ENCODE results near the gene CAND1.
A peak's percentile ranks its signal among the peaks of the same experiment; 100 is the strongest.

The CAND1 gene

DNA sequence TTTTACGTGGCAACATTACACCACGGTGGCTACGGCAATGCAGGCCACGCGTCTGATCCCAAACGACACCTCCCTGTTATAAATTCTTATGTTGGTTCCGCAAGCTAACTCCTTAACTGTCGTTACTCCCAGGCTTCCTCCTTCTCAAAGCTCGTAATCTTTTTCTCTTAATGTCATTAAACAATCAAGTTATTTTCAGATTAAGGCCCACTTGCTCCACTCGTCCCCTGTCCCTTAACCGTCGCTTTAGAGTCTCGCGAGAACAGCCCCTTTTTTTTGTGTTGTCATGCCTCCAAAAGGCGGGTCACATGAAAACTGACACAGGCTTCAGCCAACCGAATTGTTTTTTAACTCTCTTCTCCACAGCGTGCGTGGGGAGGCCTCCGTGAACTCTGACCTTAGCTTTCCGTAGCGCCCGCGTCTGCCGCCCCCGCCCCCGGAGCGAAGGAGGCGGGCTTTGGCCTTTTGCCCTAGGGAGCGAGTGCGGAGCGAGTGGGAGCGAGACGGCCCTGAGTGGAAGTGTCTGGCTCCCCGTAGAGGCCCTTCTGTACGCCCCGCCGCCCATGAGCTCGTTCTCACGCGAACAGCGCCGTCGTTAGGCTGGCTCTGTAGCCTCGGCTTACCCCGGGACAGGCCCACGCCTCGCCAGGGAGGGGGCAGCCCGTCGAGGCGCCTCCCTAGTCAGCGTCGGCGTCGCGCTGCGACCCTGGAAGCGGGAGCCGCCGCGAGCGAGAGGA lies at the start of gene CAND1:
TSS of gene CAND1 (plus strand) at position 463 of the 737 bp plus-strand sequence. CDS start 360 bp downstream, outside the sequence.
- peaks cover 42% of the 10 kb centered on the region for H3K4me1 Mint-ChIP-seq

DNA sequence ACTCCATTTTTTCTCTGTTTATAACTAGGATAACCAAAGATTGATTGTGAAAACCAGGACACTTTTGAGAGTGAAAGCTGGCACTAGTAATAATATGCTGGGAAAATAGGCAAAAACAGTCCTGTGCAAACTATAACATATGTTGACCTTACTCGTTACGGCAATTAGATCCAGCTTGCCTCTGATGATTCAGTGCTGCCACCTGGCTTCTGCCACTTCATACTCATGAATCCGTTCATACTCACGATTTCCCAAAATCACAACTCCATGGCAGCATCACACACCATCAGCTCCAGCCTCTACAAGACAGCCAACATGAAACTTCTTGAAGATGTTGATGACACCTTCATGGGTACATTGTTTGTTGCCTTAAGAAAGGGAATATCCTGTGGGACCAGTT lies 49.1 kb upstream of the CAND1 start:
- Mint-ChIP-seq H3K27ac (no peak overlapping the region), H3K27me3 (no peaks in the 10 kb centered on the region), H3K4me3 (no peak overlapping the region), H3K4me1 (no peaks in the 10 kb centered on the region), H3K9me3 (no peaks in the 10 kb centered on the region)
- ATAC-seq (no peak), DNase-seq (no peak)

More for the DNA sequence above, at the start of gene CAND1:
- Mint-ChIP-seq H3K27ac (peak within 1 kb of the TSS; percentile 99 to 100), H3K27me3 (no peaks in the 10 kb centered on the region), H3K4me3 (peak within 1 kb of the TSS; percentile 78 to 88), H3K9me3 (peaks cover 5 to 19% of the 10 kb centered on the region in 2 donors)
- DNase-seq: peak; percentile 97 to 98
- ATAC-seq: peak; percentile 86

DNA sequence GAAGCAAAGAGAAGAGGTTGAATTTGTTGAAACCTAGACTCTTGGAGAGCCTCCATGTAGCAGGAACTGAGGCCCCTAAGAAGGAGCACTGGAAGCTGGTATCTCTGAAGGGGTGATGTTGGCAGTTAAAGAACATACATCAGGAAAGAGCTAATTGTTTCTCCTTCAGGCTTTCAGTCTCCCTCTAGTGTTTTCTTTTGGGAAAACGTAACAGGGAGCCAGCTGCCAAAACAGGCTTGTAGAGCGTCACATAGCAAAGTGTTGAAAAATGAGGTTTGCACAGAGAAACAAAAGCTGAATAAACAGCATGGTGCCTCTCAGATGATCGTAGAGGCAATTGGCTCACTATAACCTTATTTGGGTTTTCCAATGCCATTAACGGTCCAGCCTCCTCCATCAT lies 46.9 kb upstream of the CAND1 start:
- Mint-ChIP-seq H3K27ac (no peak overlapping the region), H3K4me3 (no peak overlapping the region), H3K27me3 (no peaks in the 10 kb centered on the region), H3K9me3 (peaks cover 0 to 3% of the 10 kb centered on the region in 2 donors), H3K4me1 (no peaks in the 10 kb centered on the region)
- no peak for ATAC-seq
- DNase-seq: no peak

DNA sequence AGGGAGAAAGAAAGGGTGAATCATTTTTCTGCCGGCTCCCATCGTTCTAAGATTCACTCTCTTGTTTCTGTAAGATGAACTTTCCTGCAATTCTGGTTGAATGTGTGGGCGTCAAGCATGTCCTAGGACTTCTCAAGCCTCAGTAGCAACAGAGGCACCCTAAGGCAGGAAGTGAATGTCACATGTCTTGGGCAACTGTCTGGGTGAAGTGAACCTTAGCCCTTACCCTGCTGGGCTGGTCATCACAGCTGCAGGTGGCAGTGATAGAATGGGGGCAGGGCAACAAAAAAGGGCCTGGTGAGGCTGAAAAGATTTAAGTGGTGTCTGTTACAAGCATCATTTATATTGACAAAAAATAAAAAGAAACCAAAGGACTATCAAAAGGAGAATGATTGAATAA lies 45.9 kb upstream of the CAND1 start:
- Mint-ChIP-seq H3K27me3 (no peaks in the 10 kb centered on the region), H3K4me1 (no peaks in the 10 kb centered on the region), H3K9me3 (peaks cover 0 to 6% of the 10 kb centered on the region in 2 donors), H3K27ac (no peak overlapping the region), H3K4me3 (no peak overlapping the region)
- ATAC-seq: no peak
- no peak for DNase-seq

DNA sequence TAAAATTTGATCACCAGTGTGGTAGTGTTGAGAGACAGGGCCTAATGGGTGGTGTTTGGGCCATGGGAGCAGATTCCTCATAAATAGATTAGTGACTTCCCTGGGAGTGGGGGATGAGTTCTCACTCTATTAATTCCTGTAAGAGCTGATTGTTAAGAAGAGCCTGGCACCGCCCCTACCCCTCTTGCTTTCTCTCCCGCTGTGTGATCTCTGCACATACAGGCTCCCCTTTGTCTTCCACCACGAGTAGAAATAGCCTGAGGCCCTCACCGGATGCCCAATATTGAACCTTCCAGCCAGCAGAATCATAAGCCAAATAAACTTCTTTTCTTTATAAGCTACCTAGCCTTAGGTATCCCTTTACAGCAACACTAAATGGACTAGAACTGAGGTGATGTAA lies 31.9 kb upstream of the CAND1 start:
- Mint-ChIP-seq H3K27ac (no peak overlapping the region), H3K27me3 (peaks cover 6% of the 10 kb centered on the region), H3K4me1 (no peaks in the 10 kb centered on the region), H3K4me3 (no peak overlapping the region), H3K9me3 (peaks cover 8 to 10% of the 10 kb centered on the region in 2 donors)
- ATAC-seq (no peak), DNase-seq (no peak)

DNA sequence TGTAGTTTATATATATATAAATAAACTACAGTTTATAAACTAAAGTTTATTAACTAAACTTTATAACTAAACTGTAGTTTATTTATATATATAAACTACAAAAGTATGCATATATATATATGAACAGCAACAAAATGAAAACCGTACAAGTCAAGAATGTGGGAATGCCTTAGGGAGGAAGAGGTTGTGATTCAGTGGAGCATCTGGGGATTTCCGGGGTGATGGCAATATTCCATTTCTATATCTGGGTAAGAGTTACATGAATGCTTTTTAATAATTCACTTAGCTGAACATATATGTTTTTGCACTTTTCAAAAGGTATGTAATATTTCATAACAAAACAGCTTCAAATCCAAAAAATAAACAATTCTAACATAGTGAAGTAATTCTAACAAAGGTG lies 30.1 kb upstream of the CAND1 start:
- no peak overlapping the region for H3K4me3 Mint-ChIP-seq
- peaks cover 6% of the 10 kb centered on the region for H3K27me3 Mint-ChIP-seq
- DNase-seq: no peak
- H3K4me1 Mint-ChIP-seq: no peaks in the 10 kb centered on the region
- peaks cover 8 to 10% of the 10 kb centered on the region in 2 donors for H3K9me3 Mint-ChIP-seq
- no peak for ATAC-seq
- H3K27ac Mint-ChIP-seq: no peak overlapping the region

DNA sequence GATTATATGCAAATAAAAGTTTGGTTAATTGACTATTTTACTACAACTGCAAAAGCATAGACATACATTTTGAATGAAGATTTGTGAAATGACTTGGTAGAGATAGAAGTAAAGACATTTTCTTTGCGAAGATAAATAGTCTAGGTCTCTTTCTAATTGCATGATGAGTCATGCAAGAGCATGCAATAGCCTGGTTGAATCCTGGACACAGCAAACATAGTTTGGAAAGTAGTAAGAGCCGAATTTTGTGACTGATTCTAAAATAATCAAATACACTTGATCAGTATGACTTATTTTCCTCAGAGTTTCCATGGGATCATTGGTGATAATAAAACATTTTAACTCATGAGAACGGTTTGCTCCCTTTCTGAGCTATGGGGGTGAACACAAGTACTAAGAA lies 27.7 kb upstream of the CAND1 start:
- ATAC-seq (no peak), DNase-seq (no peak)
- Mint-ChIP-seq H3K9me3 (no peaks in the 10 kb centered on the region), H3K27ac (no peak overlapping the region), H3K4me3 (no peak overlapping the region), H3K4me1 (no peaks in the 10 kb centered on the region), H3K27me3 (no peaks in the 10 kb centered on the region)

DNA sequence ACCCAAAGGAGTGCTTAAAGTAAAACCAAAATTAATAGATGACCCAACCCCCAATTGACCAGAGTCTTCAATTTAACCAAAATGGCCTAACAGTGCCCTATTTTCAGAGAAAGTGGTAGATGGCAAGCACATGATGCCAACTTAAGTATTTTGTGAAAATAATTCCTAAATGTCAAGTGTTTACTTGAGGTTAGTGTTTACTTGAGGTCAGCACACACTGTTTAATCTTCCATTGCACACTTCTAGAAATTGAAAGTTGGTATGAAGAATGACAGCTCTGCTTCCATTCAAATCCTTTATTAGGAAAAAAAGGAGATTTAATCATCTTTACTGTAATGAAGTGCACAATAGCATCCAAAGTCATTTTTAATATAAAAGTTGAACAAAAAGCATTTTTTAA lies 25.9 kb upstream of the CAND1 start:
- ATAC-seq (no peak), DNase-seq (no peak)
- H3K27ac Mint-ChIP-seq: no peak overlapping the region
- H3K9me3 Mint-ChIP-seq: no peaks in the 10 kb centered on the region
- no peaks in the 10 kb centered on the region for H3K27me3 Mint-ChIP-seq
- H3K4me3 Mint-ChIP-seq: no peak overlapping the region
- H3K4me1 Mint-ChIP-seq: no peaks in the 10 kb centered on the region

DNA sequence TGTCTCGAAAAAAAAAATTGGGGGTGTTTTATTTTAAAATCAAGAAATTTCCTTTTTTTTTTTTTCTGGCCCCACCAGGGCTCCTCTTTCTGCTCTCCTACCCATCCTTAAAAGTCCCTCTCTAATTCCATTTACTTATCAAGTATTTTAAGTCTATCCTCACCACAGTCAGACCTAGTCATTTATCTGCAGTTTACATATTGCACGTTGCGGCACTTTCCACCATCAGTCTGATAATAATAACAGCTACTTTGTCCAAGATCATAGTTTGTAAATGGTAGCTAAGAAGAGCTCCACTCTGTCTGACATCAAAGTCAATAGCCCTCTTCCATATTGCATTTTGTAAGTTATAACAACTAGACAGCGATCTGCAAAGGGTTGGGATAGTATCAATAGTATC lies 23.6 kb upstream of the CAND1 start:
- DNase-seq: no peak
- no peak for ATAC-seq
- no peaks in the 10 kb centered on the region for H3K27me3 Mint-ChIP-seq
- no peak overlapping the region for H3K27ac Mint-ChIP-seq
- no peaks in the 10 kb centered on the region for H3K4me1 Mint-ChIP-seq
- H3K4me3 Mint-ChIP-seq: no peak overlapping the region
- no peaks in the 10 kb centered on the region for H3K9me3 Mint-ChIP-seq

DNA sequence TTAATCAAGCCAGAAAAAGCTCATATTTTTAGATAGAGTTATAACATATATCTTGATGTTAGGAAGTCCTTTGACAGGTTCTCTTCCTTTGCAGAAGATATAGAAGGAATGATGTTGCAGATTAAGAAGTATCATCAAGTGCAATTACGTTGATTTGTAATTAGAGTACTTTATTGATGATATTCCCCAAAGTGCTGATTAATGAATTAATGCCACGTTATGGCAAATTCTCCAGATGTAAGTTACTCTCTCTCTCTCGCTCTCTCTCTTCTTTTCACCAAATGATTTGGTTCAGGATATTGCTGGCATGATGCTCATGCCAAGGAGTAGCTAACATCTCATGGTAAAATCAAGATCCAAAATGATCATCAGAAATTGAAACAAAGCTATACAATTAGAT lies 18.1 kb upstream of the CAND1 start:
- H3K9me3 Mint-ChIP-seq: no peaks in the 10 kb centered on the region
- peaks cover 7% of the 10 kb centered on the region for H3K27me3 Mint-ChIP-seq

DNA sequence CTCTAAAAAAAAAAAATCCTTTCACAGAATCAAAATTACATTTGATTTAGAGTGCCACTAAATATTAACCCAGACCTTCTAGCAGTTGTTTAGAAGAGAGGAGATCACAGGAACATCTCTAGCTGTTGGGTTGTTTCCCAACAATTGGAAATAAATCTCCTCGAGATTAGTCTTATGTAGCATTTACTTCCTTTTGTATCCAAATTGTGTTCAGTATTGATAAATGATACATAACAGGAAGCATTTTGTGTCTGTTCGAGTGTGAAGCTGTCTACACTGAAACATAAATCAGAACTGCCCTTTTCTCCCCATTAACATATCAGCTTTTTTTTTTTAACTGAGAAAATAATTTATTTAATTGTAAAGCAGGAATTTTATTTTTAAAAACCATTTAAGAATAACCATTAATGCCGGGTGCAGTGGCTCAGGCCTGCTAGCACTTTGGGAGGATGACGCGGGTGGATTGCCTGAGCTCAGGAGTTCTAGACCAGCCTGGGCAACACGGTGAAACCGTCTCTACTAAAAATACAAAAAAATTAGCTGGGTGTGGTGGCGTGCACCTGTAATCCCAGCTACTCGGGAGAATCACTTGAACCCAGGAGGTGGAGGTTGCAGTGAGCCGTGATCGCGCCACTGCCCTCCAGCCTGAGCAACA lies 14.7 kb upstream of the CAND1 start:
- DNase-seq (no peak), ATAC-seq (no peak)
- peaks cover 7% of the 10 kb centered on the region for H3K27me3 Mint-ChIP-seq
- H3K4me3 Mint-ChIP-seq: no peak overlapping the region
- no peak overlapping the region for H3K27ac Mint-ChIP-seq
- H3K4me1 Mint-ChIP-seq: no peaks in the 10 kb centered on the region
- H3K9me3 Mint-ChIP-seq: no peaks in the 10 kb centered on the region

More for the DNA sequence above, 18.1 kb upstream of the CAND1 start:
- Mint-ChIP-seq H3K4me1 (no peaks in the 10 kb centered on the region), H3K27ac (no peak overlapping the region), H3K4me3 (no peak overlapping the region)
- ATAC-seq (no peak), DNase-seq (no peak)

DNA sequence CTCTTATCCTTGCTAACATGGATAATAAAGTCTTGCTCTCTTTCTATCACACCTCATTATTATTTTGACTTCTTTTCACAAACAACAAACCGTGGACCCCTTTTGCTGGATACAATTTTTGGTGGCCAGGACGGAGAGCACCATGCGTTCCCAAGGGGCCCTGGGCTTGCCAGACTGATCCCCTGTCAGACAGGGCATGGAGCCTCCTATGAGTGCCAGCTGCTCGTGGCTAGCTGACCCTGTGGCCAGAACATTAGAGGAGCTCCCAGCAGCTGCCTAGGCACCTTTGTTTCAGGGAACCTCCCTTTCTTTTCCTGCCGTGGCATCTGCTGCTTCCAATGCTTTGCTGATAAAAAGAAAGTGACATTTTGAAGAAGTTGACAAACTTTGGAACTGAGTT lies 12.5 kb upstream of the CAND1 start:
- Mint-ChIP-seq H3K27me3 (no peaks in the 10 kb centered on the region), H3K4me1 (no peaks in the 10 kb centered on the region), H3K27ac (no peak overlapping the region), H3K4me3 (no peak overlapping the region), H3K9me3 (no peaks in the 10 kb centered on the region)
- DNase-seq (no peak), ATAC-seq (no peak)

DNA sequence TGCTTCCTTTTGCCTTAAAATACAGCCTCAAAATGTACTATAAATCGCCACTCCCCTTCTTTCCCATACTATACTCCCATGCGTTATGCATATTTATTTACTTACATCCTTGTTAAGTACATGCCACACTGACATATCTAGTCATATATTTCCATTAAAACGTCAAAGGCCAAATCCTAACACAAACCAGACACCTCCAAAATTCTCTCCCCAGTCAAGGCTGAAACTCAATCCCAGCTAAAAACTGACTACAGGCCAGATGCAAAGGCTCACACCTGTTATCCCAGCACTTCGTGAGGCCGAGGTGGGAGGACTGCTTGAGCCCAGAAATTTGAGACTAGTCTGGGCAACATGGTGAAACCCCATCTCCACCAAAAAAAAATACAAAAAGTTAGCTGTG lies 5.7 kb upstream of the CAND1 start:
- peaks cover 11% of the 10 kb centered on the region for H3K4me1 Mint-ChIP-seq
- peaks cover 5 to 19% of the 10 kb centered on the region in 2 donors for H3K9me3 Mint-ChIP-seq
- H3K27ac Mint-ChIP-seq: no peak overlapping the region
- no peak overlapping the region for H3K4me3 Mint-ChIP-seq
- ATAC-seq (no peak), DNase-seq (no peak)
- no peaks in the 10 kb centered on the region for H3K27me3 Mint-ChIP-seq

DNA sequence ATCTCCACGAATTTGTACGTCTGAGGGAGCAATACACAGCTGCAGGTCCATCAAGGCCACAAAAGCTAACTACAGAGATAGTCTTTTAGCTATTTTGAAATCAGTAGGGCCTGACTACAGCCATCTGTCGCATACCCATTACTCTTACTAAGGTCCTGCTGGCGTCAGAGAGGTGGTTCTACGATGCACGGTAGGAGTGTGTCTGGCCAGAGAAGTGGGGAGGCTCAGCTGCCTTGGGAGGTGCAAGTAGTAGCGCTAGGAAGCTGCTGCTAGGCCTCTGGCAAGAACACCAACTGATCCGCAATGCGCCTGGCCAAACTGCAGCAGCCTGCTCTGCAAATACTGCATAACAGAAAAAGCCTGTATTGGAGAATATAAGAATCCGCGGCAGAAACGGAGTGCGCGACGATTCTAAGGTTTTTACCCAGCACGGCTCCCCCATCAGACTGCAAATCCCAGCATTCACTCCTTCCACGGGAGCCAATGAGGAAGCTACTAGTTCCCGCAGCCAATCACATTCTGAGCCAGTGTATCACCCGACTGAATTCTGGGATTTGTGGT lies 743 bp upstream of the CAND1 start:
- Mint-ChIP-seq H3K4me3 (peak overlapping the region; percentile 78 to 88), H3K9me3 (peaks cover 5 to 19% of the 10 kb centered on the region in 2 donors), H3K4me1 (peaks cover 36% of the 10 kb centered on the region), H3K27ac (peak overlapping the region; percentile 99 to 100), H3K27me3 (no peaks in the 10 kb centered on the region)
- peak; percentile 83 to 91 for DNase-seq
- ATAC-seq: peak; percentile 84

DNA sequence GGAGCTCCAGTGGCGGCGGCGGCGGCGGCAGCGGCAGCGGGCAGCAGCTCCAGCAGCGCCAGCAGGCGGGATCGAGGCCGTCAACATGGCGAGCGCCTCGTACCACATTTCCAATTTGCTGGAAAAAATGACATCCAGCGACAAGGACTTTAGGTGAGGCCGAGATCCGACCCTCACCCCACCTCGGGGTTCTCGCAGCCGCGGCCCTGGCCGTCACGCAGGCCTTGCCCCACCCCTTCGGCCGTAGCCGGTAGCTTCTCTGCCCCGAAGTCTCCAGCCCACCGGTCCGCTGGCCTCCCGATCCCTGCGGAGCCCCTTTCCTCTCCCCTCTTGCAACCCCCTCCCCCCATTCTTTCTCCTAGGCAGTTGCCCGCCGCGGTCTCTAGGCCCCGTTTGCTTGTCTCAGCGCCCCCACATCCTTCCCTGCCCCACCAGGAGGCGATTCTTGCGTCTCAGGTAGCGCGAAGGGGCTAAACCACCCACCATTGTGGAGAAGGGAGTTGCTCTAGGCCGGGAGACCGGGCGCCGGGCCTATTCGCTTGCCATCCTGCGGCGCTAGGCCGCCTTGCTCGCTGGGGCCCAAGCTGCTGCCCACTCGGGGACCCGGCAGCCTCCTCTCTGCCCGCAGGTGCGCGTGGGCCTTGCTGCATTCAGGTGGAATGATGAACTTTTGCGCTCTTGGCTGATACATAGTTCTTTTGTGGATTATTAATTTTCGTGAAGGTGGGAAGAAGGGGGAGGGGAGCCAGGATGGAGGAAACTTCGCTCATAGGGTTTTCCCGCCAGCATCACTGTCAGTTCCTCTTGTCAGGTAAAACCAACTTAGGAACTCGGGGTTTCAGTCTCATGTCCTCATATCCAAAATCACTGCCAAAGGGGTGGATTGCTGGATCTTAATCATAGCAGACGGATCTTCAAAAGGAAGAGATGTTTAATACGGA lies 745 bp downstream of the CAND1 start:
- Mint-ChIP-seq H3K27me3 (no peaks in the 10 kb centered on the region), H3K4me3 (peak overlapping the region; percentile 78 to 88), H3K9me3 (peaks cover 5 to 11% of the 10 kb centered on the region in 2 donors), H3K27ac (peak overlapping the region; percentile 99 to 100), H3K4me1 (peaks cover 51% of the 10 kb centered on the region)
- ATAC-seq (peak; percentile 2), DNase-seq (peak; percentile 56 to 70)

Data from stimulated activated naive CD8-positive, alpha-beta T cell treated with anti-CD3 and anti-CD28 coated beads, Interleukin-15, amount 100 ng/mL, for 72 hours (primary cell).